ENCODE results near the gene FAM237A.

DNA sequence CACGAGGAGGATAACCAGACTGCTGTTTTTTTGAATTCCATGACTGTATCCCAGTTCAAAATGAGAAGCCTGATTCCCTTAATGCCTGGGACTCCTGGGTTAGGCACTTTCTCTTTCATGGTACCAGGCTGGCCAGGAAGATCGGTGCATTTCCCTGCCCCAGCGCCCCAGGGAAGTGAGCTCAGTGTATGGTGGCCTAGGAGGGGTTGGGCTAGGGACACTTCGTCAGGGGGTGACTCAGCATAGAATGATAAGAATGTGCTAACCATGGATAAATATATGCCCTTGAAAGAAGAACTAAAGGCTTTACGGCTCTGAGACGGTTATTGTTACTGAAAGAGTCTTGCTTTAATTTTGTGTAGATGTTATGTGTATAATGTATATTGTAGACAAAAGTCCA is 27.5 kb upstream of the FAM237A start:
- TF ChIP-seq POLR2A (IDR thresholded peaks at IDR 0.05) (no peak), POLR2AphosphoS5 (IDR thresholded peaks at IDR 0.05) (no peak)
- TF ChIP-seq, protein P1, sequence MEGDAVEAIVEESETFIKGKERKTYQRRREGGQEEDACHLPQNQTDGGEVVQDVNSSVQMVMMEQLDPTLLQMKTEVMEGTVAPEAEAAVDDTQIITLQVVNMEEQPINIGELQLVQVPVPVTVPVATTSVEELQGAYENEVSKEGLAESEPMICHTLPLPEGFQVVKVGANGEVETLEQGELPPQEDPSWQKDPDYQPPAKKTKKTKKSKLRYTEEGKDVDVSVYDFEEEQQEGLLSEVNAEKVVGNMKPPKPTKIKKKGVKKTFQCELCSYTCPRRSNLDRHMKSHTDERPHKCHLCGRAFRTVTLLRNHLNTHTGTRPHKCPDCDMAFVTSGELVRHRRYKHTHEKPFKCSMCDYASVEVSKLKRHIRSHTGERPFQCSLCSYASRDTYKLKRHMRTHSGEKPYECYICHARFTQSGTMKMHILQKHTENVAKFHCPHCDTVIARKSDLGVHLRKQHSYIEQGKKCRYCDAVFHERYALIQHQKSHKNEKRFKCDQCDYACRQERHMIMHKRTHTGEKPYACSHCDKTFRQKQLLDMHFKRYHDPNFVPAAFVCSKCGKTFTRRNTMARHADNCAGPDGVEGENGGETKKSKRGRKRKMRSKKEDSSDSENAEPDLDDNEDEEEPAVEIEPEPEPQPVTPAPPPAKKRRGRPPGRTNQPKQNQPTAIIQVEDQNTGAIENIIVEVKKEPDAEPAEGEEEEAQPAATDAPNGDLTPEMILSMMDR (IDR thresholded peaks at IDR 0.05) = no peak
